PC-9 (cell line): ENCODE measurements around the gene VPS13A. TPM values are rescaled to one million over a fixed set of nuclear protein-coding genes. Genes with fewer than 3 reads are reported as not detected.

Experiments
- BruUV-seq: library from RNA; stranded (reverse); fragments of 400-500 nt; replicated peaks from 2 replicates; lab custom pipeline; 2021; lab: Mats Ljungman, UMichigan
- CTCF ChIA-PET: fragments of 300-600 bp; sonication (Branson Sonifier 250); formaldehyde crosslinking; loops from one replicate; lab custom pipeline; 2022; ENCODE audit warnings: antibody characterized with exemption; lab: Charles Lee
- POLR2A ChIA-PET: fragments of 300-600 bp; sonication (Branson Sonifier 250); formaldehyde crosslinking; loops from one replicate; lab custom pipeline; 2022; ENCODE audit warnings: antibody characterized with exemption; ENCODE audit not compliant: unreplicated experiment; lab: Charles Lee
- DNase-seq, 2 experiments: peaks; one replicate each; pipeline versions ENCODE4 v3.0.0 to v3.0.0-alpha.2; 2015 to 2022; ENCODE audit warnings: mixed read lengths in 1 of 2
- H2AFZ ChIP-seq: fragments of 200-600 bp; sonication (generic); 2 replicates; pipeline ENCODE4 v1.8.1; 2017; ENCODE audit warnings: antibody characterized with exemption
- H3F3A ChIP-seq: fragments of 200-600 bp; sonication (generic); 2 replicates; pipeline ENCODE4 v1.8.1; 2017; ENCODE audit warnings: antibody characterized with exemption, mild to moderate bottlenecking, low read depth; ENCODE audit not compliant: insufficient read depth
- H3K27ac ChIP-seq: fragments of 200-600 bp; sonication (generic); 2 replicates; pipeline ENCODE4 v1.6.1; 2016; ENCODE audit warnings: mixed run types
- H3K27me3 ChIP-seq: fragments of 200-600 bp; sonication (generic); 2 replicates; pipeline ENCODE4 v1.6.1; 2016; ENCODE audit warnings: low read depth, mixed run types; ENCODE audit not compliant: insufficient read depth
- H3K36me3 ChIP-seq: fragments of 200-600 bp; sonication (generic); 2 replicates; pipeline ENCODE4 v1.6.1; 2016; ENCODE audit warnings: low read depth, mixed run types
- H3K4me1 ChIP-seq: fragments of 200-600 bp; sonication (generic); replicated peaks from 2 replicates; pipeline ENCODE4 v1.6.1; 2016; ENCODE audit warnings: mixed run types; ENCODE audit not compliant: insufficient read depth
- H3K4me2 ChIP-seq: fragments of 200-600 bp; sonication (generic); 2 replicates; pipeline ENCODE4 v1.6.1; 2017; ENCODE audit warnings: mixed run types
- H3K4me3 ChIP-seq: fragments of 200-600 bp; sonication (generic); 2 replicates; pipeline ENCODE4 v1.6.1; 2016; ENCODE audit warnings: mixed run types
- H3K79me2 ChIP-seq: fragments of 200-600 bp; sonication (generic); 2 replicates; pipeline ENCODE4 v1.6.1; 2017; ENCODE audit warnings: low read depth, mixed run types
- H3K9me2 ChIP-seq: fragments of 200-600 bp; sonication (generic); 2 replicates; pipeline ENCODE4 v1.8.1; 2017; ENCODE audit warnings: mild to moderate bottlenecking; ENCODE audit not compliant: insufficient read depth
- H3K9me3 ChIP-seq: fragments of 200-600 bp; sonication (generic); 2 replicates; pipeline ENCODE4 v1.8.1; 2016; ENCODE audit warnings: low read depth; ENCODE audit not compliant: insufficient read depth
- H4K20me1 ChIP-seq: fragments of 200-600 bp; sonication (generic); 2 replicates; pipeline ENCODE4 v1.8.1; 2017; ENCODE audit not compliant: insufficient read depth
- CTCF ChIP-seq: fragments of 200-600 bp; sonication (generic); conservative IDR thresholded peaks from 2 replicates; pipeline ENCODE4 v1.6.1; 2017; ENCODE audit warnings: mixed run types, antibody characterized with exemption, mild to moderate bottlenecking, moderate library complexity
- EZH2 ChIP-seq: fragments of 200-600 bp; sonication (generic); IDR thresholded peaks from 2 replicates; pipeline ENCODE4 v1.8.0; 2017; ENCODE audit warnings: antibody characterized with exemption, low read depth
- intact Hi-C: fragments of 100-400 bp; cut with micrococcal nuclease; formaldehyde crosslinking; loops from one replicate; pipeline ENCODE4 v1.10.0; 2022; ENCODE audit not compliant: unreplicated experiment
- total RNA-seq: library from RNA; stranded (reverse); gene quantifications from 2 replicates; pipeline ENCODE4 v1.2.3, GENCODE V29; 2021

Gene VPS13A
- total RNA-seq, 1 experiment from 2014 or later = 53.9 TPM

GRCh38 chr9:77422969-77423368 is 245.6 kb downstream of the VPS13A start:
- intact Hi-C loops = no loop called here
- POLR2A ChIA-PET = no interaction called here
- H3K27me3 ChIP-seq = no peaks in the 10 kb centered on the region
- H3F3A ChIP-seq = no peaks in the 10 kb centered on the region
- CTCF ChIA-PET = no interaction called here
- TF ChIP-seq CTCF (no peak), EZH2 (no peak)
- DNase-seq = no peak
- H3K4me2 ChIP-seq = no peak overlapping the region
- H4K20me1 ChIP-seq = no peaks in the 10 kb centered on the region
- no peaks in the 10 kb centered on the region for H3K9me2 ChIP-seq
- H3K27ac ChIP-seq = no peak overlapping the region
- BruUV-seq = no TSS peak
- no peaks in the 10 kb centered on the region for H3K36me3 ChIP-seq
- H3K9me3 ChIP-seq = no peaks in the 10 kb centered on the region
- no peak overlapping the region for H2AFZ ChIP-seq
- H3K4me1 ChIP-seq = peaks cover 3% of the 10 kb centered on the region
- H3K79me2 ChIP-seq = no peaks in the 10 kb centered on the region
- H3K4me3 ChIP-seq = no peak overlapping the region

- H3K4me3 ChIP-seq = no peak overlapping the region
- no peaks in the 10 kb centered on the region for H3F3A ChIP-seq
- no peaks in the 10 kb centered on the region for H4K20me1 ChIP-seq
- TF ChIP-seq CTCF = no peak
- TF ChIP-seq EZH2 = no peak
- H3K9me3 ChIP-seq = no peaks in the 10 kb centered on the region
- H3K36me3 ChIP-seq = no peaks in the 10 kb centered on the region
- CTCF ChIA-PET = no interaction called here
- H3K27ac ChIP-seq = no peak overlapping the region
- BruUV-seq = no TSS peak
- no peak for DNase-seq
- no peak overlapping the region for H3K4me2 ChIP-seq
- no peaks in the 10 kb centered on the region for H3K4me1 ChIP-seq
- POLR2A ChIA-PET = no interaction called here
- no peaks in the 10 kb centered on the region for H3K27me3 ChIP-seq
- H3K79me2 ChIP-seq = no peaks in the 10 kb centered on the region
- intact Hi-C loops = no loop called here
- H2AFZ ChIP-seq = no peak overlapping the region
- no peaks in the 10 kb centered on the region for H3K9me2 ChIP-seq
These were observed 246.5 kb downstream of the VPS13A start for GRCh38 chr9:77423841-77424240.

DNA sequence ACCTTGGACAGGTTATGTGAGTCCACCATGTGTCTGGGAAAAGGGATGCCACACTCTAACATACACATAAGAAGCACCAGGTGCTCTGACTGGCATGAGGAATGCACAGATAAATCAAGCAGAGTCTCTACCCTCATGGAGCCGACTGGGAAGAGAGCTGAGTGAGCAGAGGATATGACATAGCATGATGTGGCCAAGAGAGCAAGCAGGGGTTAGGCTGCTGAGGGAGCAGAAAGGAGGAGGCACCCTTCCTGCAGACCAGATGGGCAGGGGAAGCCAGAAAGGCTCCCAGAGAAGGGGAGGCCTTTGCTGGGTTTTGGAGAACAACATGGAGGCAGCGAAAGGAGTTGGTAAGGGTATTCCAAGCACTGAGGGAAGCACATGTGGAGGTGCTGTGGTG is 247.7 kb downstream of the VPS13A start:
- DNase-seq = no peak
- H3K79me2 ChIP-seq = no peaks in the 10 kb centered on the region
- H3K36me3 ChIP-seq = no peaks in the 10 kb centered on the region
- no TSS peak for BruUV-seq
- H3K27me3 ChIP-seq = no peaks in the 10 kb centered on the region
- H3F3A ChIP-seq = no peaks in the 10 kb centered on the region
- no peaks in the 10 kb centered on the region for H3K4me1 ChIP-seq
- no peak overlapping the region for H2AFZ ChIP-seq
- TF ChIP-seq CTCF (no peak), EZH2 (no peak)
- ChIA-PET POLR2A (no interaction called here), CTCF (interaction anchor here (0.6 kb wide), 1 partner anchor 1577 kb away, joined by 16 read pairs; no protein-coding TSS in a partner anchor)
- H3K9me2 ChIP-seq = no peaks in the 10 kb centered on the region
- intact Hi-C loops = no loop called here
- H3K4me3 ChIP-seq = no peak overlapping the region
- no peaks in the 10 kb centered on the region for H3K9me3 ChIP-seq
- no peak overlapping the region for H3K4me2 ChIP-seq
- H3K27ac ChIP-seq = no peak overlapping the region
- no peaks in the 10 kb centered on the region for H4K20me1 ChIP-seq
